ENCODE results near the gene CDKN2B-AS1. TPM values are rescaled to one million over a fixed set of nuclear protein-coding genes. Genes with fewer than 3 reads are reported as not detected.

The CDKN2B-AS1 gene
- total RNA-seq, 2 donors from 2014 or later, result 39.7 to 73.7 TPM

DNA sequence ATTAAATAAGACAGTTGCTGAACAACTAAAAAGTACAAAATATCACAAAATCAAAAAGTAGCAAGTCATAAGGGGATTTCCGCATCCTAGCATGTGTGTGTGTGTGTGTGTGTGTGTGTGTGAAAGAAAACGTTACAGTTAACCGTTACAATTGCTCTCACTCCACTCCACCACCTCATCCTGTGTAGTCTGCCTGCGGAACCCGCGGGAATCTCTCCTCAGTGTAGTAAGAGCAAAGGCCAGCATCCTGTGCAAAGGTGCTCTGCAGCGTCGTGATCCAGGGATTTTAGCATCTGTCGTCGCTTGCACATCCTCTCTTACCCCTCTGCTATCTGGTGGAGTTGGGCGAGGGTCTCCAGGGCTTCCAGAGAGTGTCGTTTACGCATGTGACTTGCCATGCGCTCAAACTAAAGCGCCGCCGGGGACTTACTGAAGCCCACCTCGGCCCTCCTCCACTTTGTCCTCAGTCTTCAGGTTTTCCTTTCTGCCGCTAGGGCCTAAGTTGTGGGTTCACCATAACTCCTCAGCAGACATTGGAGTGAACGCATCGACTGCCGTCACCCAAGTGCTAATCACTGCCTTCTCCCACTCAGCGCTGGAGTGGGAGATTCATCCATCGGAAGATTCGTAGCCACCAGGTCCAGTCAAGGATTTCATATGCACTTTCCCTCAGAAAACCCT is 10.6 kb downstream of the CDKN2B-AS1 start:
- no peaks in the 10 kb centered on the region for H3K36me3 ChIP-seq
- H3K4me1 ChIP-seq, result no peaks in the 10 kb centered on the region
- H3K27me3 ChIP-seq, result peaks cover 21% of the 10 kb centered on the region
- DNase-seq, result no peak
- no peaks in the 10 kb centered on the region for H3K9me3 ChIP-seq
- intact Hi-C loops (cut with DNase I), result loop anchor here (5.0 to 10.0 kb wide), 3 partner anchors 38 to 230 kb away; no protein-coding TSS in a partner anchor
- no peak overlapping the region for H3K27ac ChIP-seq
- TF ChIP-seq, protein P1, sequence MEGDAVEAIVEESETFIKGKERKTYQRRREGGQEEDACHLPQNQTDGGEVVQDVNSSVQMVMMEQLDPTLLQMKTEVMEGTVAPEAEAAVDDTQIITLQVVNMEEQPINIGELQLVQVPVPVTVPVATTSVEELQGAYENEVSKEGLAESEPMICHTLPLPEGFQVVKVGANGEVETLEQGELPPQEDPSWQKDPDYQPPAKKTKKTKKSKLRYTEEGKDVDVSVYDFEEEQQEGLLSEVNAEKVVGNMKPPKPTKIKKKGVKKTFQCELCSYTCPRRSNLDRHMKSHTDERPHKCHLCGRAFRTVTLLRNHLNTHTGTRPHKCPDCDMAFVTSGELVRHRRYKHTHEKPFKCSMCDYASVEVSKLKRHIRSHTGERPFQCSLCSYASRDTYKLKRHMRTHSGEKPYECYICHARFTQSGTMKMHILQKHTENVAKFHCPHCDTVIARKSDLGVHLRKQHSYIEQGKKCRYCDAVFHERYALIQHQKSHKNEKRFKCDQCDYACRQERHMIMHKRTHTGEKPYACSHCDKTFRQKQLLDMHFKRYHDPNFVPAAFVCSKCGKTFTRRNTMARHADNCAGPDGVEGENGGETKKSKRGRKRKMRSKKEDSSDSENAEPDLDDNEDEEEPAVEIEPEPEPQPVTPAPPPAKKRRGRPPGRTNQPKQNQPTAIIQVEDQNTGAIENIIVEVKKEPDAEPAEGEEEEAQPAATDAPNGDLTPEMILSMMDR (IDR thresholded peaks at IDR 0.05), result no peak
- no peak overlapping the region for H3K4me3 ChIP-seq
- H3K9ac ChIP-seq (ENCODE audit: low read depth in 2 of 2, low read length in 2 of 2), result no peak overlapping the region

DNA sequence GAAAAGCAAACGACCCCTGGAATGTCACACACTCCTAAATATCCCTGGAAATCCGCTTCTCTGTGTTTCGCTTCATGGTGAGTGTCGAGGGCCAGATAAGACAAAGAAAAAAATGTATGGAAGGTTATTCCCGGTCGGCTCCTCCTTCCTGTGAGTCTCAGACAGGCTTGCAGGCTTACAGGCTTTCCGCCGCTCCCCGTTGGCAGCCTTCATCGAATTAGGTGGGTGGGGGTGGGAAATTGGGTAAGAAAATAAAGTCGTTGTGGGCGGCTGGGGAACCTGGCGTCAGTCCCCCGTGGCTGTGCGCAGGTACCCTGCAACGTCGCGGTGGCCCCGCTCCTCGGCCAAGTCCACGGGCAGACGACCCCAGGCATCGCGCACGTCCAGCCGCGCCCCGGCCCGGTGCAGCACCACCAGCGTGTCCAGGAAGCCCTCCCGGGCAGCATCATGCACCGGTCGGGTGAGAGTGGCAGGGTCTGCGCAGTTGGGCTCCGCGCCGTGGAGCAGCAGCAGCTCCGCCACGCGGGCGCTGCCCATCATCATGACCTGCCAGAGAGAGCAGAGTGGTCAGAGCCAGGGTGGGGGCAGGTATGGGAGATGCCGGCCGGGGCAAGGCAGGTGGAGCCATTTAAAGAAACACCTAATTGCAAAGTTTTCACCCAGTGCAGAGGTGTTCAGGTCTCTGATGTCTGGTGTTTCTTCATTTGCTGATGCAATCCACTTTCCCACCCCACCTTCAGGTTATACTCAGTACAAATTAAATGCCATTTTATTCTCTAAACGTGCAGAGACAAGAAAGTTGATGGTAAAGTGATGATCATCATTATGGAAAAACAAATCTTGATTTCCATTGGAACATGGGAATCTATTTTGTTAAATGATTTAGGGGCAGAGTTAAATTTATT is 11.4 kb downstream of the CDKN2B-AS1 start:
- no peak for DNase-seq
- H3K36me3 ChIP-seq, result no peaks in the 10 kb centered on the region
- intact Hi-C loops (cut with DNase I), result loop anchor here (5.0 to 10.0 kb wide), 3 partner anchors 39 to 229 kb away; no protein-coding TSS in a partner anchor
- no peaks in the 10 kb centered on the region for H3K4me1 ChIP-seq
- H3K9me3 ChIP-seq, result no peaks in the 10 kb centered on the region
- TF ChIP-seq, protein P1 (IDR thresholded peaks at IDR 0.05), result no peak
- H3K27me3 ChIP-seq, result peaks cover 21% of the 10 kb centered on the region
- no peak overlapping the region for H3K9ac ChIP-seq (ENCODE audit: low read depth in 2 of 2, low read length in 2 of 2)
- H3K4me3 ChIP-seq, result peak overlapping the region; percentile 57
- H3K27ac ChIP-seq, result no peak overlapping the region

DNA sequence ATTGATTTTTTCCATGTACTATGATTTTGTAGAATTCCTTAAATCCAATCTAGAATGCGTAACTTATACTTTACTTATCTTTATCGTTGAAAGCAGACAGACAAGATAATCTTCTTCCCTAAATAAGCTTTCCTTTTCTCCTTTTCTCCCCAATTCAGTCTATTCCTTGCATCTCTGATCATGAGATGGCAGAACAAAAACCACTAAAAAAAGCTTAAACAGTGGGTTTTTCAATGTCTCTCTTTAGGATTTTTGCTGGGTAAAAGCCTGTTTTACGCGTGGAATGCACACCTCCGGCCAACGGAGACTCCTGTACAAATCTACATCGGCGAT is 13.8 kb downstream of the CDKN2B-AS1 start:
- Histone ChIP-seq H3K27me3 (peaks cover 18% of the 10 kb centered on the region), H3K36me3 (no peaks in the 10 kb centered on the region), H3K27ac (peak overlapping the region; percentile 88), H3K9ac (ENCODE audit: low read depth in 2 of 2, low read length in 2 of 2) (peak overlapping the region; percentile 8 to 99), H3K4me1 (no peaks in the 10 kb centered on the region), H3K9me3 (no peaks in the 10 kb centered on the region), H3K4me3 (peak overlapping the region; percentile 57)
- TF ChIP-seq, protein P1 (IDR thresholded peaks at IDR 0.05), result no peak
- intact Hi-C loops (cut with DNase I), result loop anchor here (5.0 to 10.0 kb wide), 3 partner anchors 41 to 226 kb away; no protein-coding TSS in a partner anchor
- DNase-seq, result no peak

DNA sequence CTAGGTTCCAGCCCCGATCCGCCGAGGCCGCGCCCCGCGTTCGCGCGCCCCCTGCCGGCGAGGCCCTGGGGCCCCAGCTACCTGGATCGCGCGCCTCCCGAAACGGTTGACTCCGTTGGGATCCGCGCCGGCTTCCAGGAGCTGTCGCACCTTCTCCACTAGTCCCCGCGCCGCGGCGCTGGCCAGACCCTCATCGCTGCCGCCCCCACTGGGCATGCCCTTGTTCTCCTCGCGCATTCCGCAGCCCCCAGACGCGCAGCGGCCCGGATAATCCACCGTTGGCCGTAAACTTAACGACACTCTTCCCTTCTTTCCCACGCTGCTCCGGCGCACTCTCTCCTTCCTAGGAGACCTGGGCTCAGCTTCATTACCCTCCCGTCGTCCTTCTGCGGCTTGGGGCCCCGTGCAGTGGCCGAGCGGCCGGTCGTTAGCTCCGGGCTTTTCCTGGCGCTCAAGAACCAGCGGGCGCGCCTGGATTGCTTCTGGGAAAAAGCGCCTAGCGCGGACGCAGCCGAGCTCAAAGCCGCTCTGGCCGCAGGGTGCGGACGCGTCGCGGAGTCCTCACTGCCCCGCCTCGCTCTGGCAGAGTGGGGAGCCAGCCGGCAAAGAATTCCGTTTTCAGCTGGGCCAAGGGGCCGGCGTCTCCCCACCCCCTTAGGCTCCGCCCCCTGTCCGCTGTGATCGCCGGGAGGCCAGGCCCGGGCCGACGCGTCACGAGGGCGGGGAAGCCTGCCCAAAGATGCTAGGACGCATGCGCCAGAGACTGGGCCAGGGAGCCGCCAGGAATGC is 14.3 kb downstream of the CDKN2B-AS1 start, which contains the start of gene CDKN2B:
Gene CDKN2B (minus strand): TSS at position 589 of the 789 bp plus-strand sequence. CDS start 352 bp downstream, at position 237.
- peak within 1 kb of the TSS; percentile 77 to 99 for H3K9ac ChIP-seq (ENCODE audit: low read depth in 2 of 2, low read length in 2 of 2)
- peaks cover 18% of the 10 kb centered on the region for H3K27me3 ChIP-seq
- no peaks in the 10 kb centered on the region for H3K9me3 ChIP-seq
- peak within 1 kb of the TSS; percentile 57 for H3K4me3 ChIP-seq
- TF ChIP-seq, protein P1 (IDR thresholded peaks at IDR 0.05), result peak; percentile 98
- intact Hi-C loops (cut with DNase I), result loop anchor here (5.0 to 10.0 kb wide), 3 partner anchors 42 to 226 kb away; no protein-coding TSS in a partner anchor
- H3K4me1 ChIP-seq, result no peaks in the 10 kb centered on the region
- peak; percentile 98 for DNase-seq
- H3K27ac ChIP-seq, result peak within 1 kb of the TSS; percentile 88
- no peaks in the 10 kb centered on the region for H3K36me3 ChIP-seq

DNA sequence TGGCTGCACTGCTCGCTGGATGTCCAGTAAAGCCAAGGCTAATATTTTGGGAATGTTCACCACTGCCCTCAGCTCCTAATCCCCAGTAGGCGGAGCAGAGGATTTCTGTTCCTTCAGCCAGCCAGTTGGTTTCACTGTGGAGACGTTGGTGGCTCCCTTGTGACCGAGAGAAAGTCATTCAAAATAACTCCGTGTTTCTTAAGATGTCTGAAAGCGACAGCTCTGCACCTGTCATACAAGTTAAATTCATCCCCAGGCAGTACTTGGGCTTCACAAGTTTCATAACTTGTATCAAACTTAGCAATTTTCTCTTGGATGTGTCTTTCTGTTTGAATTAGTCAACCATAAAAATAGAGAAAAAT is 14.9 kb downstream of the CDKN2B-AS1 start:
- no peaks in the 10 kb centered on the region for H3K9me3 ChIP-seq
- peak overlapping the region in 1 of 2 donors; percentile 99 for H3K9ac ChIP-seq (ENCODE audit: low read depth in 2 of 2, low read length in 2 of 2)
- DNase-seq, result no peak
- H3K4me3 ChIP-seq, result peak overlapping the region; percentile 57
- TF ChIP-seq, protein P1 (IDR thresholded peaks at IDR 0.05), result no peak
- no peaks in the 10 kb centered on the region for H3K4me1 ChIP-seq
- H3K27me3 ChIP-seq, result peaks cover 18% of the 10 kb centered on the region
- no peak overlapping the region for H3K27ac ChIP-seq
- H3K36me3 ChIP-seq, result no peaks in the 10 kb centered on the region
- intact Hi-C loops (cut with DNase I), result loop anchor here (5.0 to 10.0 kb wide), 3 partner anchors 42 to 225 kb away; no protein-coding TSS in a partner anchor

All from colonic mucosa (tissue), 4 donors.